K562 (cell line): ENCODE data around the gene MMUT. TPM values are rescaled to one million over a fixed set of nuclear protein-coding genes. Genes with fewer than 3 reads are reported as not detected.

Experiments used
- ATAC-seq: fragments of 200-7000 bp; cut with Tn5 transposase; 3 replicates; pipeline ENCODE4 v1.9.1; 2020; ENCODE audit warnings: moderate library complexity
- BruUV-seq: library from RNA; stranded (reverse); fragments of 400-500 nt; replicated peaks from 2 replicates; lab custom pipeline; 2021; lab: Mats Ljungman, UMichigan
- CTCF ChIA-PET: fragments of 300-600 bp; formaldehyde crosslinking; extraction: SDS; loops from one replicate; lab custom pipeline; 2021; ENCODE audit warnings: low intra/inter-chr PET ratio; lab: Yijun Ruan, JAX
- POLR2A ChIA-PET: fragments of 300-600, 350-650 bp; sonication (Branson Sonifier 250); formaldehyde crosslinking; extraction: SDS; loops from one replicate; lab custom pipeline; 2021; ENCODE audit warnings: antibody characterized with exemption, inconsistent platforms; lab: Yijun Ruan, JAX
- DNase-seq, 4 experiments: peaks; one replicate each; pipeline versions ENCODE4 v3.0.0 to v3.0.0-alpha.2; 2011 to 2018; ENCODE audit warnings: low spot score in 3 of 4, mixed read lengths in 3 of 4; ENCODE audit errors: extremely low read depth in 1 of 4
- FAIRE-seq: peaks from 2 replicates; lab custom pipeline; 2011; peaks lifted over from hg19 to GRCh38; lab: Jason Lieb, UNC
- H2AFZ ChIP-seq: 2 replicates; pipeline ENCODE4 v1.6.0; 2011; ENCODE audit warnings: low read depth, low read length, control low read depth, inconsistent platforms
- H3K27ac ChIP-seq: fragments of 200-600 bp; 3 replicates; pipeline ENCODE4 v1.8.0; 2011; ENCODE audit warnings: low read depth, mild to moderate bottlenecking, control low read depth, inconsistent platforms, low read length, moderate library complexity, mixed read lengths; ENCODE audit errors: extremely low read depth
- H3K27me3 ChIP-seq, 2 experiments: fragments of 300-600 bp in 1 of 2; 2 replicates in 1 of 2; 3 replicates in 1 of 2; pipeline versions ENCODE4 v1.6.0 to v1.8.0; 2011; ENCODE audit warnings: inconsistent platforms in 2 of 2, low read length in 2 of 2, mild to moderate bottlenecking in 1 of 2, mixed read lengths in 1 of 2, moderate library complexity in 1 of 2; ENCODE audit not compliant: control insufficient read depth in 2 of 2, insufficient read depth in 2 of 2
- H3K36me3 ChIP-seq: fragments of 300-600 bp; 3 replicates; pipeline ENCODE4 v1.8.0; 2011; ENCODE audit warnings: mild to moderate bottlenecking, low read length, inconsistent platforms; ENCODE audit not compliant: control insufficient read depth, insufficient read depth
- H3K4me1 ChIP-seq, 2 experiments: fragments of 200-600 bp in 1 of 2; replicated peaks in 1 of 2; 2 replicates in 1 of 2; 3 replicates in 1 of 2; pipeline versions ENCODE4 v1.5.1 to v1.8.0; 2011; ENCODE audit warnings: inconsistent platforms in 2 of 2, low read length in 2 of 2, mild to moderate bottlenecking in 1 of 2, mixed read lengths in 1 of 2, moderate library complexity in 1 of 2; ENCODE audit not compliant: control insufficient read depth in 2 of 2, insufficient read depth in 2 of 2
- H3K4me2 ChIP-seq: 2 replicates; pipeline ENCODE4 v1.6.1; 2011; ENCODE audit warnings: low read length, control low read depth, inconsistent platforms, mixed read lengths; ENCODE audit not compliant: insufficient read depth
- H3K4me3 ChIP-seq: fragments of 200-600 bp; sonication (generic), shearing (Covaris generic); 2 replicates; pipeline ENCODE4 v1.5.1; 2016; ENCODE audit warnings: control low read depth, inconsistent platforms
- H3K79me2 ChIP-seq: fragments of 200-600 bp; 3 replicates; pipeline ENCODE4 v1.8.0; 2011; ENCODE audit warnings: low read length, inconsistent platforms; ENCODE audit not compliant: control insufficient read depth, insufficient read depth
- H3K9ac ChIP-seq, 2 experiments: 2 replicates each; pipeline versions ENCODE4 v1.6.0 to v1.6.1; 2011; ENCODE audit warnings: low read depth in 2 of 2, low read length in 2 of 2, control low read depth in 1 of 2, inconsistent platforms in 1 of 2, mild to moderate bottlenecking in 1 of 2, mixed read lengths in 1 of 2; ENCODE audit not compliant: insufficient read depth in 1 of 2
- H3K9me1 ChIP-seq: one replicate; pipeline ENCODE4 v1.6.0; 2011; ENCODE audit warnings: inconsistent platforms, mild to moderate bottlenecking, low read length, moderate library complexity; ENCODE audit not compliant: control insufficient read depth, insufficient read depth
- H3K9me3 ChIP-seq: replicated peaks from 2 replicates; pipeline ENCODE4 v1.5.1; 2011; ENCODE audit warnings: low read depth, low read length, inconsistent platforms; ENCODE audit not compliant: control insufficient read depth, insufficient read depth
- H4K20me1 ChIP-seq: replicated peaks from 2 replicates; pipeline ENCODE4 v1.6.1; 2011; ENCODE audit warnings: low read length, inconsistent platforms, mixed read lengths; ENCODE audit not compliant: control insufficient read depth, insufficient read depth
- BMI1 ChIP-seq: fragments of 150-350 bp; IDR thresholded peaks from 2 replicates; pipeline ENCODE4 v1.6.1; 2014; ENCODE audit warnings: low read length
- E2F8 ChIP-seq: fragments of 450-650 bp; IDR thresholded peaks from 2 replicates; pipeline ENCODE4 v1.7.1; 2018; ENCODE audit warnings: mild to moderate bottlenecking, low read depth; ENCODE audit not compliant: partially characterized antibody
- ELF2 ChIP-seq: fragments of 250-450 bp; sonication (Bioruptor Pico); IDR thresholded peaks from 2 replicates; pipeline ENCODE4 v1.5.0; 2021; ENCODE audit warnings: mild to moderate bottlenecking
- GABPA ChIP-seq: fragments of 200-800 bp; sonication (Bioruptor generic); conservative IDR thresholded peaks from 2 replicates; pipeline ENCODE4 v1.6.1; 2016; ENCODE audit warnings: low read depth, missing genetic modification characterization, missing compliant biosample characterization
- HDAC6 ChIP-seq: IDR thresholded peaks from 2 replicates; pipeline ENCODE4 v1.6.1; 2012; ENCODE audit warnings: low read depth, mild to moderate bottlenecking, control low read depth, inconsistent platforms, low read length, moderate library complexity
- HMG20B ChIP-seq: fragments of 250-450 bp; sonication (Bioruptor Pico); IDR thresholded peaks from 2 replicates; pipeline ENCODE4 v1.5.0; 2021; ENCODE audit warnings: mild to moderate bottlenecking
- MCM3 ChIP-seq: fragments of 450-650 bp; IDR thresholded peaks from 2 replicates; pipeline ENCODE4 v1.6.1; 2016
- SMARCC2 ChIP-seq: fragments of 450-650 bp; IDR thresholded peaks from 2 replicates; pipeline ENCODE4 v1.6.1; 2017; ENCODE audit warnings: antibody characterized with exemption, moderate library complexity, mild to moderate bottlenecking, low read depth
- TARDBP ChIP-seq: fragments of 450-650 bp; IDR thresholded peaks from 2 replicates; pipeline ENCODE4 v1.6.1; 2016
- XRCC5 ChIP-seq: fragments of 200-400 bp; formaldehyde crosslinking; IDR thresholded peaks from 2 replicates; pipeline ENCODE4 v1.6.1; 2017; ENCODE audit warnings: low read depth, mild to moderate bottlenecking, low read length
- ZC3H11A ChIP-seq: IDR thresholded peaks from 2 replicates; pipeline ENCODE4 v1.6.1; 2012; ENCODE audit warnings: low read depth, low read length, improper control_type of control experiment
- ZNF316 ChIP-seq: fragments of 450-650 bp; IDR thresholded peaks from 2 replicates; pipeline ENCODE4 v1.6.1; 2016
- ZNF444 ChIP-seq: fragments of 250-450 bp; sonication (Bioruptor Pico); IDR thresholded peaks from 2 replicates; pipeline ENCODE4 v1.4.0; 2020; ENCODE audit warnings: mild to moderate bottlenecking, moderate library complexity
- ZNF586 ChIP-seq: fragments of 450-650 bp; formaldehyde crosslinking; conservative IDR thresholded peaks from 2 replicates; pipeline ENCODE4 v1.4.0; 2020; ENCODE audit warnings: mild to moderate bottlenecking, moderate library complexity
- ZNF766 ChIP-seq: fragments of 200-800 bp; sonication (Bioruptor generic); conservative IDR thresholded peaks from 2 replicates; pipeline ENCODE4 v1.6.1; 2016; ENCODE audit warnings: missing genetic modification characterization, missing compliant biosample characterization
- WGBS: fragments of 100-300 bp; shearing (Covaris generic); methylation state at CpG from one replicate; pipeline ENCODE4 v1.1.6; 2016; ENCODE audit warnings: low coverage, mixed read lengths; ENCODE audit not compliant: insufficient coverage; ENCODE audit errors: missing lambda C conversion rate; 5-methylcytosine and 5-hydroxymethylcytosine counted together
- in situ Hi-C: fragments of 300-500 bp; cut with MboI; formaldehyde crosslinking; loops from 4 replicates; pipeline ENCODE4 v1.15.0; 2018; ENCODE audit warnings: inconsistent platforms, mixed read lengths
- intact Hi-C: fragments of 100-400 bp; cut with micrococcal nuclease; formaldehyde crosslinking; loops from 2 replicates; pipeline ENCODE4 v1.14.2; 2022
- polyA plus RNA-seq, 8 experiments: library from polyadenylated mRNA; depleted of rRNA in 4 of 8; stranded (reverse) in 5 of 8; unstranded in 3 of 8; fragments of >200 nt; fragmentation: Nextera tagmentation in 2 of 8; fragmentation: Illumina TruSeq in 1 of 8; extraction: Ambion mirVana in 2 of 8; extraction: Trizol in 1 of 8; gene quantifications; 2 replicates each; pipeline versions ENCODE4 v1.2.1 to v1.2.3, GENCODE V29; 2011 to 2014; ENCODE audit warnings: inconsistent platforms in 1 of 8, missing spikeins in 1 of 8
- total RNA-seq, 7 experiments: library from RNA; depleted of rRNA in 6 of 7; stranded (reverse); fragments of >200 nt in 6 of 7; fragmentation: Illumina TruSeq in 2 of 7; extraction: Trizol in 2 of 7; gene quantifications; 2 replicates each; pipeline versions ENCODE4 v1.2.1 to v1.2.3, GENCODE V29; 2011 to 2021; ENCODE audit warnings: low replicate concordance in 1 of 7
- TF ChIP-seq, protein P1 (sequence below): fragments of 450-650 bp; formaldehyde crosslinking; IDR thresholded peaks from 2 replicates; pipeline ENCODE4 v1.4.0; 2022; ENCODE audit warnings: mild to moderate bottlenecking, moderate library complexity

Gene MMUT
- total and polyA plus RNA-seq, 9 of the 15 experiments (the other 6 are each of a cell fraction or from before 2014, with no cell fraction given) = 7.1 to 26.4 (median 16.0) TPM

DNA sequence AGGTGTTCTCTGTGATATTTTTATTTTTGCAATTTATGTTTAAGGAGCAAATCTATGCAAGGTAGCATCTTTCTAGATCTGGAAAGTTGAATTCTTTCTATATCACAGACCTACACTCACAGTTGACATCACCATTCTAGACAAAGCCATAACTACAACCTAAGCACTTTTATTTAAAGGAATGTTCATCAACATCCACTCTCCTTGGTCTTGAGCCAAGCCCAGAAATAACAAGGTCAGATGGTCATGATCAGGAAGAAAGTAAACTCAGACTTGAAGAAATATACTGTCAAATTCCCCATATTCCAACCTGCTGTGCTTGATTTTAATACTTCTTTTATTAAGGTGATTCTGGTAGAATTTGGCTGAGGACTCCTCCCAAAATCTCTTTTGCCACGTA lies 32.2 kb downstream of the MMUT start:
- Histone ChIP-seq H3K27me3 (no peaks in the 10 kb centered on the region), H3K79me2 (no peaks in the 10 kb centered on the region), H4K20me1 (no peaks in the 10 kb centered on the region), H3K9ac (no peak overlapping the region), H3K9me3 (no peaks in the 10 kb centered on the region), H3K4me1 (no peaks in the 10 kb centered on the region), H3K4me3 (no peak overlapping the region), H3K9me1 (no peaks in the 10 kb centered on the region), H3K4me2 (no peak overlapping the region), H2AFZ (no peak overlapping the region), H3K36me3 (peaks cover 20% of the 10 kb centered on the region; the same call in 1 of the 3 replicates), H3K27ac (no peak overlapping the region)
- ChIA-PET CTCF (no interaction called here), POLR2A (no interaction called here)
- 0 out of 2 replicates have a peak, but pooled peaks have one; percentile 7 for TF ChIP-seq ZNF316
- TF ChIP-seq, protein P1, sequence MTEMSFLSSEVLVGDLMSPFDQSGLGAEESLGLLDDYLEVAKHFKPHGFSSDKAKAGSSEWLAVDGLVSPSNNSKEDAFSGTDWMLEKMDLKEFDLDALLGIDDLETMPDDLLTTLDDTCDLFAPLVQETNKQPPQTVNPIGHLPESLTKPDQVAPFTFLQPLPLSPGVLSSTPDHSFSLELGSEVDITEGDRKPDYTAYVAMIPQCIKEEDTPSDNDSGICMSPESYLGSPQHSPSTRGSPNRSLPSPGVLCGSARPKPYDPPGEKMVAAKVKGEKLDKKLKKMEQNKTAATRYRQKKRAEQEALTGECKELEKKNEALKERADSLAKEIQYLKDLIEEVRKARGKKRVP = no peak
- TF ChIP-seq XRCC5 = no peak
- WGBS = 55% methylated on average over 1 of the region's 1 CpG
- no peak for FAIRE-seq
- in situ Hi-C loops (no loop called here), intact Hi-C loops (no loop called here)
- ATAC-seq = no peak
- DNase-seq = no peak
- no TSS peak for BruUV-seq

DNA sequence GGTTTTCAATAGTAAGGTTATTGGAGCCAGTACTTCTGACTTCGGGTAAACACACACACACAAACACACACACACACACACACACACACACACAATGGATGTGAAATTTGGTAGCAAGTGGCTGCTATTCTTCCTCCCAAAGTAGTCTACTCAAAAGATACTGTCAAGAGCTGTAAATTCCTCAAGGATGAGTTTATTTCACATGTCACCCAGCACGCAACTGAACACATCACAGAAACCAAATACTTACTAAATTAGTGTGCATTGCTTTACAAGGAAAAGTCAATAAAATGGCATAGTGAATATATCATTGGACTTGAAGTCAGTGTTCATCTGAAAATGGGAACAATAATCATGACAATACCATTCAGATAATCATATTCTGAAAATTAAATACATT lies 32.9 kb downstream of the MMUT start:
- Histone ChIP-seq H3K4me3 (no peak overlapping the region), H3K9ac (no peak overlapping the region), H3K4me1 (no peaks in the 10 kb centered on the region), H4K20me1 (no peaks in the 10 kb centered on the region), H3K4me2 (no peak overlapping the region), H3K9me1 (no peaks in the 10 kb centered on the region), H3K36me3 (peaks cover 17% of the 10 kb centered on the region; the same call in 1 of the 3 replicates), H3K27ac (no peak overlapping the region), H3K79me2 (no peaks in the 10 kb centered on the region), H2AFZ (no peak overlapping the region), H3K9me3 (no peaks in the 10 kb centered on the region), H3K27me3 (no peaks in the 10 kb centered on the region)
- 0% methylated on average over 2 of the region's 2 CpGs for WGBS
- BruUV-seq = no TSS peak
- ATAC-seq (no peak), FAIRE-seq (no peak), DNase-seq (no peak)
- in situ Hi-C loops (no loop called here), intact Hi-C loops (no loop called here)
- CTCF ChIA-PET = interaction anchor here (0.6 kb wide), 1 partner anchor 311 kb away, joined by 3 read pairs; no protein-coding TSS in a partner anchor
- POLR2A ChIA-PET = interaction anchor here (0.6 kb wide), 1 partner anchor 9 kb away, joined by 3 read pairs; no protein-coding TSS in a partner anchor
- TF ChIP-seq ZNF766 (CRISPR knock-in tag) = no peak
- TF ChIP-seq ELF2 (CRISPR knock-in tag) = no peak
- no peak for TF ChIP-seq ZNF586 (CRISPR knock-in tag)
- TF ChIP-seq BMI1 = no peak
- no peak for TF ChIP-seq HDAC6
- no peak for TF ChIP-seq ZC3H11A
- no peak for TF ChIP-seq TARDBP
- TF ChIP-seq HMG20B (CRISPR knock-in tag) = no peak
- no peak for TF ChIP-seq E2F8
- TF ChIP-seq SMARCC2 = no peak
- TF ChIP-seq MCM3 = no peak
- TF ChIP-seq GABPA (tag) = no peak
- TF ChIP-seq ZNF444 (CRISPR knock-in tag) = no peak
